Tibial nerve (tissue), 4 donors: Measurements from ENCODE around the gene STX11.

ENCODE experiments used
- CTCF ChIP-seq, 5 experiments: fragments of 200-600 bp in 3 of 5; fragments of 450-650 bp in 2 of 5; sonication (generic) in 3 of 5; IDR thresholded peaks; one replicate each; pipeline ENCODE4 v1.5.1; 2016 to 2019; ENCODE audit warnings: antibody characterized with exemption in 5 of 5, mild to moderate bottlenecking in 3 of 5, moderate library complexity in 2 of 5
- EP300 ChIP-seq, 2 donors: sonication (generic); formaldehyde crosslinking; IDR thresholded peaks; one replicate each; pipeline ENCODE4 v1.6.1; 2017; ENCODE audit warnings: antibody characterized with exemption in 2 of 2, mild to moderate bottlenecking in 1 of 2
- POLR2A ChIP-seq, 2 donors: fragments of 450-650 bp; IDR thresholded peaks; one replicate each; pipeline ENCODE4 v1.6.1; 2017; ENCODE audit warnings: antibody characterized with exemption in 2 of 2, mild to moderate bottlenecking in 2 of 2, moderate library complexity in 2 of 2

GRCh38 chr6:144195671-144196270 is 45.5 kb downstream of the STX11 start:
- TF ChIP-seq EP300 (IDR thresholded peaks at IDR 0.05) (no peak), CTCF (IDR thresholded peaks at IDR 0.05) (no peak), POLR2A (IDR thresholded peaks at IDR 0.05) (no peak)
